GM12872 (cell line): ENCODE measurements around the gene POMGNT2.

Experiments used
- TF ChIP-seq, protein P1 (sequence below): IDR thresholded peaks from 3 replicates; pipeline ENCODE4 v1.5.1; 2011; ENCODE audit warnings: low read depth, mild to moderate bottlenecking, low read length, moderate library complexity; ENCODE audit not compliant: insufficient read depth

The POMGNT2 gene

DNA sequence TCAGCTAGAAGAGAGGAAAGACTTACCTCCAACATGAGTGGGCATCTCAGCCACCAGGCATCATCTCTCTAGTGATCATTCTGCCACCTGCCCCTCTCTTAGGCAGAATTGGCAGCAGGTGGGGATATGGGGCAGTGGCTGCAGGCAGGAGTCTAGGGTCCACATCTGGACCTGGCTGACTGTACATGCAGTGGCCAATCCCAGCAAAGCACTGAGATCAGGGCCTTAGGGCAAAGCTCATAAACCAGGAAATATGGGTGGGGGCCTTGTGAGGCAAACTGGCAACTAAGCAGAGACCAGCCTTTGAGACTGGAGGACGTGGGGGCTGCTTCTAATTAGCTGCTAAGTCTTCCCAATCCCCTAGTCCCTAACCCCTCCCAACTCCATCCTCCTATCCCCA lies 12.9 kb downstream of the POMGNT2 start:
- TF ChIP-seq, protein P1, sequence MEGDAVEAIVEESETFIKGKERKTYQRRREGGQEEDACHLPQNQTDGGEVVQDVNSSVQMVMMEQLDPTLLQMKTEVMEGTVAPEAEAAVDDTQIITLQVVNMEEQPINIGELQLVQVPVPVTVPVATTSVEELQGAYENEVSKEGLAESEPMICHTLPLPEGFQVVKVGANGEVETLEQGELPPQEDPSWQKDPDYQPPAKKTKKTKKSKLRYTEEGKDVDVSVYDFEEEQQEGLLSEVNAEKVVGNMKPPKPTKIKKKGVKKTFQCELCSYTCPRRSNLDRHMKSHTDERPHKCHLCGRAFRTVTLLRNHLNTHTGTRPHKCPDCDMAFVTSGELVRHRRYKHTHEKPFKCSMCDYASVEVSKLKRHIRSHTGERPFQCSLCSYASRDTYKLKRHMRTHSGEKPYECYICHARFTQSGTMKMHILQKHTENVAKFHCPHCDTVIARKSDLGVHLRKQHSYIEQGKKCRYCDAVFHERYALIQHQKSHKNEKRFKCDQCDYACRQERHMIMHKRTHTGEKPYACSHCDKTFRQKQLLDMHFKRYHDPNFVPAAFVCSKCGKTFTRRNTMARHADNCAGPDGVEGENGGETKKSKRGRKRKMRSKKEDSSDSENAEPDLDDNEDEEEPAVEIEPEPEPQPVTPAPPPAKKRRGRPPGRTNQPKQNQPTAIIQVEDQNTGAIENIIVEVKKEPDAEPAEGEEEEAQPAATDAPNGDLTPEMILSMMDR = no peak

- TF ChIP-seq, protein P1 = no peak
Observed at GRCh38 chr3:43091481-43091880, 14.4 kb downstream of the POMGNT2 start.

DNA sequence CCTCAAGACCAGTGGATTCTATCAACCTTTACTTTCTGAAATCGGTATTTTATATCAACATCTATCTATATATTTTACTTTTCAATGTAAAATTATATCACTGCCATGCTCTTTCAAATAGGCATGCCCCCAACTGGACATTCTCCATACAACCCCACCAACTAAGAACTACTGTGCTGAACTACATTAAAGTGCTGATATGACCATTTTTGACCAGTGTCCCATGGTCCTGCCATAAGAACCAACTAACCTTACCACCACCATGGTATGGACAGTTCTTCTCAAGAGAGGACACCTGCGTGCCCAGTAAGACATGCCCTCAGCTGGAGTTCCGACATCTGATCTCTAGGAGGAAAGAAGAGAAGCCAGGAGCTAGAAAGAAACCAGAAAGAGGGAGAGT lies 15.6 kb downstream of the POMGNT2 start:
- TF ChIP-seq, protein P1 = no peak

- TF ChIP-seq, protein P1 = no peak
Observed at GRCh38 chr3:43089081-43089480, 16.8 kb downstream of the POMGNT2 start.

- TF ChIP-seq, protein P1 = peak; percentile 42; the same call in 2 of the 3 replicates
Observed at GRCh38 chr3:43087249-43087776, 18.6 kb downstream of the POMGNT2 start.

DNA sequence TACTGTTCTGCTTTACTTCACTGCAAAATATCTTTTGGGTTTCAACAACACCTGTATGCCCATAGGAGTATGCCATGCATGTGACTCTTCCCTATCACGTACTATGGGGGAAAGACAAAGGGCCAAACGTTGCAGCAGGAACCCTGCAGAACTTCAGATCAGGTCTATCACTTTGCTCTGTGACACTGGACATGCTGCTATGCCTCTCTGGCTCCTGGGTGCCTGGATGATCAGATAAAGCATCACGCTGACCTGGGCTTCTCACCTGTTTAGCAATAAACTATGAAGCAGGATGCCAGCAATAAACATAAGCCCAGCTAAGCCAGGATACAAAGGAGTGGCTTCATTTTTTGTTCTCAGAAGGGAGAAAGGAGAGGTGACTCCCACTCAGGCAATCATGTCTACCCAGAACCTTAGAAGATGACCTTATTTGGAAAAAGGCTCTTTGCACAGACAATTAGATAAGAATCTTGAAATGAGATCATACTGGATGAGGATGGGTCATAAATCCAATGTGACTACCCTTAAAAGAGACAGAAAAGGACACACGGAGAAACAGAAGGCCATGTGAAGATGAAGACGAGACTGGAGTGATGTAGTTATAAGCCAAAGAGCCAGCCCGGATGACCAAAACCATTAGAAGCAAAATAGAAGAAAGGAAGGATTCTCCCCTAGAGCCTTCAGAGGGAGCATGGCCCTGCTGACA lies 19.3 kb downstream of the POMGNT2 start:
- TF ChIP-seq, protein P1 = no peak

DNA sequence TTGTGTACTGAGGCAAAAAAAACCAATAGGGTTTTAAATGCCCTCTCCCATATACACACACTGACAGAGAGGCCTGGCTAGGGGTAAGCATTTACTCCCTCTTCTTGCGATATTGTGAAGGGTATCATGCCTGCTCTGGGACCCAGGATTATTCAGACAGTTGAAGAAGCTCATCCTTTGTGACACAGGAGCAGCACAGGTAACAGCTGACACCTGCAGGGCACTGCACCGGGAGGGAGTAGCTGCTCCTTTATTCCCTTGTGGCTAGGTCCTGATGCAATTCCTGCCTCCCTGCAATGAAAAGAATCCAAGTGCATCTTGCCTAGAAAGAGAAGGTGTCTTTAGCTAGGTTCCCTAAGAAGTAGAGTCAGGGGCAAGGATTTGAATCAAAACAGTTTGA lies 23.4 kb downstream of the POMGNT2 start:
- TF ChIP-seq, protein P1 = no peak
